HG02571 (cell line): ENCODE results near the gene XRCC5.
"Not testable (repeated sequence)": the region's sequence is repeated elsewhere in the genome, so short reads cannot be mapped to it uniquely, and the experiment has no call there.

Experiments
- ATAC-seq: cut with Tn5 transposase; IDR thresholded peaks from one replicate; pipeline ENCODE4 v1.9.1; 2021; ENCODE audit warnings: mild to moderate bottlenecking, moderate library complexity; ENCODE audit not compliant: unreplicated experiment

The XRCC5 gene

GRCh38 chr2:216188559-216188850 is 79.4 kb downstream of the XRCC5 start:
- ATAC-seq: no peak

- no peak for ATAC-seq
Measured at GRCh38 chr2:216188956-216189355, 79.8 kb downstream of the XRCC5 start.

- no peak for ATAC-seq
Measured at GRCh38 chr2:216189410-216189809, 80.3 kb downstream of the XRCC5 start.

GRCh38 chr2:216192181-216192580 is 83.0 kb downstream of the XRCC5 start:
- ATAC-seq: no peak

GRCh38 chr2:216192931-216193330 is 83.8 kb downstream of the XRCC5 start:
- no peak for ATAC-seq

- ATAC-seq: no peak
Measured at GRCh38 chr2:216194013-216194412, 84.9 kb downstream of the XRCC5 start.

GRCh38 chr2:216194561-216194960 is 85.4 kb downstream of the XRCC5 start:
- ATAC-seq: no peak

- ATAC-seq: no peak
Measured at GRCh38 chr2:216195565-216196029, 86.4 kb downstream of the XRCC5 start.

GRCh38 chr2:216201692-216202306 is 92.7 kb downstream of the XRCC5 start:
- no peak for ATAC-seq

GRCh38 chr2:216202626-216203250 is 93.6 kb downstream of the XRCC5 start:
- no peak for ATAC-seq

- peak; percentile 5 for ATAC-seq
Measured at GRCh38 chr2:216205486-216205885, 96.3 kb downstream of the XRCC5 start.

- ATAC-seq: peak; percentile 61
Measured at GRCh38 chr2:216206041-216206703, 97.0 kb downstream of the XRCC5 start.

GRCh38 chr2:216206821-216207220 is 97.7 kb downstream of the XRCC5 start:
- peak; percentile 55 for ATAC-seq

GRCh38 chr2:216208661-216209060 is 99.5 kb downstream of the XRCC5 start:
- ATAC-seq: not testable (repeated sequence)

GRCh38 chr2:216210701-216211540 is 101.8 kb downstream of the XRCC5 start:
- ATAC-seq: no peak

GRCh38 chr2:216211614-216212145 is 102.5 kb downstream of the XRCC5 start:
- ATAC-seq: no peak

- ATAC-seq: no peak
Measured at GRCh38 chr2:216214768-216215167, 105.6 kb downstream of the XRCC5 start.

GRCh38 chr2:216215658-216216390 is 106.7 kb downstream of the XRCC5 start:
- ATAC-seq: no peak

- no peak for ATAC-seq
Measured at GRCh38 chr2:216216951-216217903, 108.1 kb downstream of the XRCC5 start.
